GM19025 (cell line): ENCODE results near the gene HEXD.
"Not testable (repeated sequence)": the region's sequence is repeated elsewhere in the genome, so short reads cannot be mapped to it uniquely, and the experiment has no call there.

Experiments
- ATAC-seq: cut with Tn5 transposase; IDR thresholded peaks from one replicate; pipeline ENCODE4 v1.9.1; 2021; ENCODE audit warnings: mild to moderate bottlenecking, low read depth, moderate library complexity; ENCODE audit not compliant: unreplicated experiment

The HEXD gene

GRCh38 chr17:82394278-82394677 is 23.9 kb upstream of the HEXD start:
- no peak for ATAC-seq

- no peak for ATAC-seq
Measured at GRCh38 chr17:82396601-82397435, 21.3 kb upstream of the HEXD start.

GRCh38 chr17:82397449-82398335 is 20.5 kb upstream of the HEXD start:
- ATAC-seq, result no peak

- ATAC-seq, result no peak
Measured at GRCh38 chr17:82399041-82399441, 19.1 kb upstream of the HEXD start.

- no peak for ATAC-seq
Measured at GRCh38 chr17:82399601-82400101, 18.5 kb upstream of the HEXD start.

- ATAC-seq, result no peak
Measured at GRCh38 chr17:82400206-82400605, 17.9 kb upstream of the HEXD start.

GRCh38 chr17:82400830-82401229 is 17.3 kb upstream of the HEXD start:
- ATAC-seq, result no peak

- ATAC-seq, result peak; percentile 88
Measured at GRCh38 chr17:82402865-82403264, 15.3 kb upstream of the HEXD start.

- no peak for ATAC-seq
Measured at GRCh38 chr17:82403662-82404660, 14.2 kb upstream of the HEXD start.

- no peak for ATAC-seq
Measured at GRCh38 chr17:82405051-82405450, 13.1 kb upstream of the HEXD start.

GRCh38 chr17:82406131-82406671 is 11.9 kb upstream of the HEXD start:
- no peak for ATAC-seq

- ATAC-seq, result no peak
Measured at GRCh38 chr17:82407255-82407654, 10.9 kb upstream of the HEXD start.

GRCh38 chr17:82408288-82408937 is 9.7 kb upstream of the HEXD start:
- ATAC-seq, result no peak

GRCh38 chr17:82408938-82409318 is 9.2 kb upstream of the HEXD start:
- ATAC-seq, result no peak

- no peak for ATAC-seq
Measured at GRCh38 chr17:82410014-82410716, 8.0 kb upstream of the HEXD start.

- ATAC-seq, result no peak
Measured at GRCh38 chr17:82411396-82412053, 6.6 kb upstream of the HEXD start.

- not testable (repeated sequence) for ATAC-seq
Measured at GRCh38 chr17:82412081-82412480, 6.1 kb upstream of the HEXD start.
